ENCODE data around the gene ATRIP.
A peak's percentile ranks its signal among the peaks of the same experiment; 100 is the strongest.
"Not testable (repeated sequence)": the region's sequence is repeated elsewhere in the genome, so short reads cannot be mapped to it uniquely, and the experiment has no call there.

ATRIP gene

DNA sequence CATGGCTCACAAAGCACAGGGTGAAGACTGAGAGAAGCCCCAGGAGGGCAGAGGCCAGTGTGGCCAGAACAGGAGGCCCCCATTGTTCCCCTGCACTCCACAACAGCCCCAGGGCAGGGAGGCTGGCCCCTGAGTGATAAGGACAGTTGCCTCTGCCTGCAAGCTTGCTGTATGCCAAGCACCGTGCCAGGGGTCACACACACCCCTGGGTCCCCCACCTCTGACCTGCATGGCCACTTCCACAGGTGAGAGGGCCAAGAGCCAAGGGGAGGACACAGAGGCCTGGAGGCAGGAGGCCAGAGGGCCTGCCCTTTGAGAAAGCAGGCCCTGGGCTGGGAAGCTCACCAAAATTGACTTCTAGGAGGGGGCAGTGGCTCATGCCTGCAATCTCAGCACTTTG is 23.7 kb downstream of the ATRIP start:
- no peak for DNase-seq

DNA sequence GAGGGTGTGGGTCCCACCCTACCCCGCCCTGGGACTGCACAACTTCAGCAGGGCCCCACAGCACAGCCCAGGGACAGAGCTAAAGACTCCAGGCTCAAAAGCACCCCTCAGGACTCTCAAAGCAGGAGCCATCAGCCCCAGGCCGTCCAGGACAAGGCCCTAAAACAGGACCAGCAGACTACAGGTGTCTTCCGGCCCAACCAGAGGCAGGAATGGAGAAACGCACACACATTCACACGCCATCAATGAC is 26.1 kb downstream of the ATRIP start:
- DNase-seq, result no peak

DNA sequence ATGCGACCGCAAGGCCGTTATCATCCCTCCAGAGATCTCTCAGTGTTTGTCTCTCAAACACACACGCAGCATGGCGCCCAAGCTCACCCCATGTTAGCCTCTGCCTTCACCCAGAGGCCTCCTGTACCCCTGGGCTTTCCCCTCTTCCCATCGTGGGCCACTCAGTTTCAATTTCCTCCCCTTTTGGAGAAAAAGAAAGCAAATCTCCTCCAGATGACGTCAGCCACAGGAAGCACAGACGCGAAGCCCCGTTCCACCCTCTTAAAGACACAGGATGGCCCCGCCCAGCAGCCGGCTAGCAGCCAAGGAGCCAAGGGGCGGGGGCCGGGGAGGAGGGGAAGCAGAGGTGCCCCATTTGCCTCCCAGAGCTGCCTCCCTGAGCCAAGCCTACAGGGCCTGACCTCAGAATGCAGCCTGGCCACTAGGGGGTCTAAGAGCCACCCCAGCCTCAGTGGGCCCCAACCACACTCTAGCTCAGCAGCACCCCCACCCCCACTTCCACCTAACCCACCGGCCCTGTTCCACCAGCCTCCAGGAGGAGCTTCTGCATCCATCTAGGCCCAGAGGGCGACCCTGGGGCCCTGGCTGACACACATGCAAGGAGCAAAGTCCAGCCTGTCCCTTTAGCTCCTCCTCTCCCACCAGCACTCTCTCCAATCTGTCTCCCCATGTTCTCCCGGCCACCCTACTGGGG is 26.5 kb downstream of the ATRIP start:
- peak; percentile 92 for DNase-seq

DNA sequence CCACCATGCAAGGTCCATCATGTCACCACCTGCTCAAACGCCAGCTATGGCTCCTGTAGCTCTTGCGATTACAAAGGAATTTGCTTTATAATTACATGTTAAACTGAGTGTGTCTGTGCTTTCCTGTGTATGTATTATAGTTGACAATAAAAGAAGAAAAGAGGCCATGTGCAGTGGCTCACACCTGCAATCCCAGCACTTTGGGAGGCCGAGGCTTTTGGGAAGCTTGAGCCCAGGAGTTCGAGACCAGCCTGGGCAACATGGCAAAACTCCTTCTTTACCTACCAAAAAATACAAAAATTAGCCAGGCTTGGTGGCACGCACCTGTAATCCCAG is 27.0 kb downstream of the ATRIP start:
- no peak for DNase-seq

DNA sequence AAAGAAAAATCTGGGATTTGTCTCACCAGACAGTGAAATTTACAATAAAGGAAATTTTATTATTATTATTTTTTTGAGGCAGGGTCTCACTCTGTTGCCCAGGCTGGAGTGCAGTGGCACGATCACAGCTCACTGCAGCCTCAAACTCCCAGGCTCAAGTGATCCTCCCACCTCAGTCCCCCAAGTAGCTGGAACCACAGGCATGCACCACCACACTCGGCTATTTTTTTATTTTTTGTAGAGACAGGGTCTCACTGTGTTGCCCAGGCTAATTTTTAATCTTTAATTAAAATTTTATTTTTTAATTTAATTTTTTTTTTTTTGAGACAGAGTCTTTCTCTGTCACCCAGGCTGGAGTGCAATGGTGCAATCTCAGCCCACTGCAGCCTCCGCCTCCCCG is 27.5 kb downstream of the ATRIP start:
- DNase-seq, result not testable (repeated sequence)

DNA sequence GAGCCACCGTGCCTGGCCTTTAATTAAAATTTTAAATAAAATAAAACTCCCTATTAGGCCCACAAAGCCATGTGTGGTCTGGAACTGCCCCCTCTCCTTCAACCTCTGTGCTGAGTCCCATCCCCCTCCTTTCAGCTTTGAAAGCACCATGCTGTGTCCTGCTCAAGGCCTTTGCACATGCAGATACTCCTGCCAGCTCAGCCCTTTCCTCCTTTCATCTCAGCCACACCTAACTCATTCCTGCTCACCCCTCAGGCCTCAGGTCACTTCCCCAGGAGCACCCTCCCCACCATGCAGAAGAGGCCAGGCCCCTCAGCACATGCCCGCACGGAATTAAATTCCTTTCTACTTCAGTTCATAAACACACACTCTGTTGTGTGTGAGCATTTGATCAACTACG is 28.1 kb downstream of the ATRIP start:
- no peak for DNase-seq

DNA sequence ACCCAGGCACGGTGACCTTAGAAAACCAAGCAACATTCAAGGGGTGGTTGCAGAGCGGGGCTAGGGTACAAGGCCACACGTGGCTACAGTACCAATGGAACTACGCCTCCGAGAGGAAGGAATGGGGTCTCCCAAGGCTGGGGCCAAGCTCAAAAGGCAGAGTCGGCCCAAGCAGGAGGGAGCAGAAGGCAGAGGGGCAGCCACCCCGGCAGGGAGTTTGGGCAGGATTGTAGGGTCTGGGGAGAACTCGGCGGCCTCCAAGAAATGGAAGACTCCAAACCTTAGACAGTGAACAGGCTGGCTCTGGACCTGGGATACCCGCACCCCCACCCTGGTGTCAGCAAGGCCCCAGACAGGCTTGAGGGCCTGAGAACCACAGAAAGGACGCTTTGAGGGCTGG is 28.7 kb downstream of the ATRIP start:
- DNase-seq, result no peak

DNA sequence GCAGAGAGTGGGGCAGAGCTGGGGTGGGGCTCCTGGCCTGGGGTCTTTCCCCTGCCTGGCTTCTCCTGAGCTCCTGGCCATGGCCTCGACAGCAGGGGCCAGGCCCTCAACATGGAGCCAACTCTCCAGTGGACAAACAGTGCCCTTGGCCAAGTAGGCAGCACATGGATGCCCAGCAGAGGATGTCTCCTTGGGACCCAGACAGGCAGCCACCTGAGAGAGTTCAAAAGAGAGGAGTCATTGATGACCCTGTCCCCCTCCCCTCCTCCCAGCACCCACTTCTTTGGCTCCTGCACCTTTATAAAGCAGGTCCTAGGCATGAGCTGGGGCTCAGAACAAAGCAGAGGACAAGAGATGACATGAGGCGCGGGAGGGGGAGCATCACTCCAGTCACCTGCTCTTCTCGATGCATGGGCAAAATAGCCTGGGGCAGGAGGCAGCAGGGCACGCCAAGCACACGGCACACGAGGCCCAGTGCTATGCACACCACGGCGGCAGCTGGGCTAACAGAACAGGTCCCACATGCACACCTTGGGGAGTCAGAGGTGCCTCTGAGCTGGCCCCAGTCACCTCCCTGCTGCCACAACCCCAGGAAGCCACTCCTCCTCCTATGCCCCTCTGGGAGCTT is 30.0 kb downstream of the ATRIP start:
- DNase-seq, result no peak

DNA sequence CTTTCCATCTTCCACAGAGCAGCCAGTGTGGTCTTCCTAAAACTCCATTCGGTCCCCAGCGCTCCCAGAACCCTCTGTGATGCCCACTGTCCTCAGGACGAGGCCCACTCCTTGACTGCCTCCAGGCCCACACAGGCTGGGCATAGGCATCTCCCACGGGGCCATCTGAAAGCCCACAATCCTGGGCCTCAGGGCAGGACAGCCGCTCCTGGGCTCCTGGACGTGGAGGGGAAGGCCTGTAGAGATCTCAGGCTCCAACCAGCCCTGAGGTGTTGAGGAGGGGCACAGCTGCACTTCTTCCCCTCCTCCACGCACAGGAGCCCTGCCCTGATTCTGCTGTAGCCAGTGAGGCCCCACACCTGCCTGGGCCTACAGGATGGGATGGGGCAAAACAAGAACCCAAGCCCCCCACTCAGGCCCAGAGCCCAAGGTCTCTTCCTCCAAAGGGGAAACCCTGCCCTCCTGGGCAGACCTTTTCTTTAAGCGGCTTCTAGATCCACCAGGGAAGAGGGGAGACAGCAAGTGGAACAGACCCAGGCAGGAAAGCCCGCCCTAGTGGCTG is 31.5 kb downstream of the ATRIP start:
- DNase-seq, result no peak

DNA sequence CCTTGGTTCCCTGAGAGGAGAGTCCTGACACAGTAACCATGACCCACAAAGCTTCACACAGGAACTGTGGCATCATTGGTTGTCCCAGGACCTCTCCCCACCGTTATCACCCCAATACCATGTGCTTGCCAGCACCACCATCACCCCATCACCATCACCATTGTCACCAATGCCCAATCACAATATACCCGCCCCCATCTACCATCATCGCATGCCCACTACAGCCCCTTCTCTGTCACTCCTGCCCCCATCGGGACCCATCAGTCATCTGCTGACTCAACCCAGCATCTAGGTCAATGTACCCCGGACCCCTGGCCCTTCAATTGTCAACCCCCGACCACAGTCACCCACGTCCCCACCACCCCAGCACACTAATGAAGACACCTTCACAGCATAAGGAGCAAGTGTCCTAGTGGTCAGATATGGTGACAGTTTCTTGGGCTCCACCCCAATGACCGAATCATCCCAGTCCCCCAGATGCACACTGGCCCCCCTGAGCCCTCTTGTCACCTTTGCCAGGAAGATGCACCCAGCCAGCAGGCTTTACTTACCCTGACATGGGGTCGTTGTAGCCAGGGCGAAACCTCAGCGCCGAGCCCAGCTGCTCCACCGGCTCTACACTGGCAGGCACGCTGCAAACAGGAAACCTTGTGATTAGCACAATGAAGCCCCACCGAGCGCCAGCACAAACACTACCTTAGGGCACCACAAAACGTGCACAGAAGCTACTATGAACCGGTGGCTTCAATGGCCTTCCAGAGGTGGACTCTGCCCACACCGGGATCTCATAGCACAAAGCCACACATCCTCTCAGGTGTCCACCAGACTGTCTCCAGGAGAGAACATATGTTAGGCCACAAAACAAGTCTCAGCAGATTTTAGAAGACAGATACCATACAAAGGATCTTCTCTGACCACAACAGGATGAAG is 32.4 kb downstream of the ATRIP start:
- no peak for DNase-seq

DNA sequence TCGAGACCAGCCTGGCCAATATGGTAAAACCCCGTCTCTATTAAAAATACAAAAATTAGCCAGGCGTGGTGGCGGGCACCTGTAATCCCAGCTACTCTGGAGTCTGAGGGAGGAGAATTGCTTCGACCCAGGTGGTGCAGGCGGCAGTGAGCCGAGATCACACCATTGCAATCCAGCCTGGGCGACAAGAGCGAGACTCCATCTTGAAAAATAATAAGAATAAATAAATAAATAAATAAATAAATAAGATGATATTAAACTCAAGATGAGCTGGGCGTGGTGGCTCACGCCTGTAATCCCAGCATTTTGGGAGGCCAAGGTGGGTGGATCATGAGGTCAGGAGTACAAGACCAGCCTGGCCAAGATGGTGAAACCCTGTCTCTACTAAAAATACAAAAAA is 34.4 kb downstream of the ATRIP start:
- not testable (repeated sequence) for DNase-seq

DNA sequence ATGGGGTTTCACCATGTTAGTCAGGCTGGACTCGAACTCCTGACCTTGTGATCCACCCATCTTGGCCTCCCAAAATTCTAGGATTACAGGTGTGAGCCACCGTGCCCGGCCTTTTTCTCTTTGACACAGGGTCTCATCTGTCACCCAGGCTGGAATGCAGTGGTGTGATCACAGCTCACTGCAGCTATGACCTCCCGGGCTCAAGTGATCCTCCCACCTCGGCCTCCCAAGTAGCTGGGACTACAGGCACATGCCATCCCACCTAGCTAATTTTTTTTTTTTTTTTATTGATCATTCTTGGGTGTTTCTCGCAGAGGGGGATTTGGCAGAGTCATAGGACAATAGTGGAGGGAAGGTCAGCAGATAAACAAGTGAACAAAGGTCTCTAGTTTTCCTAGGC is 36.3 kb downstream of the ATRIP start:
- DNase-seq, result not testable (repeated sequence)

DNA sequence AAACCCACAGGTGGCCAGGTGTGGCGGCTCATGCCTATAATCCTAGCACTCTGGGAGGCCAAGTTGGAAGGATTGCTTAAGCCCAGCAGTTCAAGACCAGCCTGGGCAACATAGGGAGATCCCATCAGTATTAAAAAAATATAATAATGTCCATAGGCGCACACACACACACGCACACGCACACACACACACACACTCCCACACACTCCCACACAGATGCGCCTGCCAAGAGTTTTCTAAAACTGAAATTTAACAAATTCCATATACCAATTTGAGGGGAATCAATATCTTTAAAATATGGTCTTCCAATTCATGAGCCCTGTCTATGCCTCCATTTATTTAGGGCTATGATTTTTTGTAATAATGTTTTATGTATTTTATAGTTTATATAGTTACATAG is 40.4 kb downstream of the ATRIP start:
- no peak for DNase-seq

DNA sequence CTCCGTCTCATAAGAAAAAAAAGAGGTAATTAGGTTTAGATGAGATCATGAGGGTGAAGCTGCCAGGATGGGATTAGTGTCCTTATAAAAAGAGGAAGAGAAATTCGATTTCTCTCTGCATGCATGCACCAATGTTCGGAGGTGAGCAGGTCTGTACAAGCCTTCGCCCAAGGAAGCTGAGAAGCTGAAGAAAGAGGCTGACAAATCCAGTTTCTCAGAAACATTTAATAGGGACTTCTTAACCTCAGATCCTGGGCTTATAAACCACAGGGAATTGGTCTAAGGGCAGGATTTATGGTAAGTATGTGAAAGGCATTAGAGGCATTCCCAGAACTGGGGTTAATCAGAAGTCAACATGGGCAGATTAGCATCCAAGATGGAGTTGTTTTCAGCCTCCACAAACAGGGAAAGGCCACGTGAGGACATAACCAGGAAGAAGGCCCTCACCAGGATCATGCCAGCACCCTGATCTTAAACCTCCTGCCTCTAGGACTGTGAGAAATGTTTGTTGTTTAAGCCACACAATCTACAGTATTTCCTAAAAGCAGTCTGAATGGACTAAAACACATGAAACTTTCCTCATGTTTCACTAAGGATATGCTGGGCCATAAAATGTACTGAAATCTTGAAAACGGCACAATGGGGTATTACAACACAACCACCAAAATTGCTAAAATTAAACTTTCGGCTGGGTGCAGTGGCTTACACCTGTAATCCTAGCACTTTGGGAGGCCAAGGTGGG is 46.1 kb downstream of the ATRIP start:
- peak; percentile 57 for DNase-seq

DNA sequence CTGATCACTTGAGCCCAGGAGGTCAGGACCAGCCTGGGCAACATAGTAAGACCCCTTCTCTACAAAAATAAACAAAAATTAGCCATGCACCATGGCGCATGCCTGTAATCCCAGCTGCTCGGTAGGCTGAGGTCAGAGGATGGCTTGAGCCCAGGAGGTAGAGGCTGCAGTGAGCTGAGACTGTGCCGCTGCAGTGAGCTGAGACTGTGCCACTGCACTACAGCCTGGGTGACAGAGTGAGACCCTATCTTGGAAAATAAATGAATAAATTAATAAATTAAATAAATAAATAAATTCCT is 46.6 kb downstream of the ATRIP start:
- no peak for DNase-seq

DNA sequence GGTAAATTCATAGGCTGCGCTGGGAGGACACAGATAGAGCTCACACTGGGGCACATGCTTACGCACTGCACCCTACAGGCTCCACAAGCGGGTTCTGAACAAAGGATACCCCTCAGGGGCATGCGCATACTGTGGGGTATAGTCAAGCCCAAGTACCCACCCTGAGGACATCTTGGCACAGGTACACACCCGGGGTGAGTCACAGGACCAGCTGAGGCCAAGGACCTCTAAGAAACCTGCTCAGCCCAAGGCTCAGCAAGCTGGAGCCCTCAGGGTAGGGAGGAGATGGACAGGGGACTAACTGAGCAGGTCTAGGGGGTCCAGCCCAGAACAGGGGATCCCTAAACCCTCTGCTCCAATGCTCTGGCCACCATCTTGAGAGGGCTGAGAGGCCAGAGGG is 54.1 kb downstream of the ATRIP start:
- no peak for DNase-seq

DNA sequence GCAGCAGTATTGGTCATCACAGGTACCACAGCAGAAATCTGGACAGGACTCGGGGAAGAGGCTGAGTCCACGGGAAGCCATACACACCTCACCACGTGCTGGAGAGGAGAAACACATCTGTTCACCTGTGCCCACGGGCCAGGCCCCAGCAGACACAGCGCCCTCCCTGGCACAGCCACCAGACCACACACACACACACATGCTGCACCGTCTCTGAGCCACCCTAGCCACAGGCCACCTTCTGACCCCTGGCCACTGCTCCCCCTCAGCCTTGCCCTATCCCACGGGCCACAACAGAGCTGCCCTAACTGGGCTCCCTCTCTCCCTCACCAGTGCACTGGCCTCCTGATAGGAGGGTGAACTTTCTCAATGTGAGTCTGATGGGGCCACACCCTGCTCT is 54.7 kb downstream of the ATRIP start:
- DNase-seq, result no peak

DNA sequence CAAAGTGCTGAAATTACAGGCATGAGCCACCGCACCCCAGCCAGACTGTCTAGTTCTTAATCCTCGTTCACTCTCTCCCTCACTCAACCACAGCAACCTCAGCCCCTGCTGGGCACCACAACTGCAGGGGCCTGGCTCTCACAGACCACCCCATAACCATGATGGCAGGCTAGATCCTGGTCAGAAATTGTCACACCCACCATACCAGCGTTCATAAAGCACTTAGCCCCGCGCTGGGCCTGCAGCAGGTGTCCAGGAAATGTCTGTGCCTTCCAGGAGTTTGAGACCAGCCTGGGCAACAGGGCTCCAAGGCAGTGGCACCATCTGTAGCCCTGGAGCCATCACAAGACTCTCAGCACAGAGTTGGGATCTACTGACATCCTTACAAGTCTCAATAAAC is 55.6 kb downstream of the ATRIP start:
- no peak for DNase-seq

DNA sequence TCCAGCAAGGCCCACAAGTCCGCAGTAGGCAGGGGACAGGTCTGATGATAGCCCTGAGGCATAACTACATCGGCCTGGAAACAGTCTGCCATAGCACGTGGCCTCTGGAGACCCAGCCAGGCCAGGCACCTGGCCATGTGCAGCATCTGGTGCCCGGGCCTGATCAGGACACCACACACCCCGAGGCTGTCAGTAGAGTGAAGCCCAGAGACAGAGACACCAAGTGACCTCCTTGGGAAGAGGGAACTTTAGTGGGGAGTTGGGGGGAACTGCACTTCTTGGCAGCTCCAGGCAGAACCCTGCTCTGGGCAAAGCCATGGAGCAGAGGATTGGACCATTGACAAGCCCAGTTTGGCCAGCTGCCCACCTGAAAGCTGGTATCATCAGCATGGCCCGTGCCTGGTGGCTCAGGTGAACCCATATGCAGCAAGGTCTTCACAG is 56.2 kb downstream of the ATRIP start:
- no peak for DNase-seq

DNA sequence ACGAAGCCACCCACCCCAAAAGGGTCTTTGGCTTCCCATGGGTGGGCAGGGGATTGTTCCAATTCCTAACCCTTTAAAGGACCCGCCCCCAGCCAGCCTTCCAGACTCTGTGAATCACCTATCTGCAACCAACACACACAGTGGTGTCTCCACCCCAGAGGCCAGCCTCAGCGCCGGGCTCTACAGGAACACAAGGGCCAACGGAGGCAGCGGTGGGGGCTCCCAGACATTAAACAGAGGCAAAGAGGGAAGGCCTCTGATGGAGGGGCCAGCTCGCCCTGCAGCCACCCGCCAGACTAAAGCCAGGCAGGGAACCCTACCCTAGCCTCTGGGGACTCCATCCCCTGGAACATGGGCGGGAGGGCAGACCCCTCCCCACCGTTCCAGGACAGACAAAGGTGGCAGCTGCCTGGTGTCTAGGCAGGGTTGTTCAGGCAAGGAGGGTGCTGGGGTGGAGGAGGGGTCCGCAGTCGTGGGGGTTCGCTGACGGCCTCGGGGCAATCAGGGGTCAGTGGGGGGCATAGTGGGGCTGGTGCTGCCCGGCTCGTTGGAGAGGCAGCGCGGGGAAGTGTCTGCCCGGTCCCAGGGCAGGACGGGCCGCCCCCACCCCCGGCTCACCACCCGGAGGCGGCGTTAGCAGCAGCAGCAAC is 57.0 kb downstream of the ATRIP start:
- DNase-seq, result peak; percentile 49

DNA sequence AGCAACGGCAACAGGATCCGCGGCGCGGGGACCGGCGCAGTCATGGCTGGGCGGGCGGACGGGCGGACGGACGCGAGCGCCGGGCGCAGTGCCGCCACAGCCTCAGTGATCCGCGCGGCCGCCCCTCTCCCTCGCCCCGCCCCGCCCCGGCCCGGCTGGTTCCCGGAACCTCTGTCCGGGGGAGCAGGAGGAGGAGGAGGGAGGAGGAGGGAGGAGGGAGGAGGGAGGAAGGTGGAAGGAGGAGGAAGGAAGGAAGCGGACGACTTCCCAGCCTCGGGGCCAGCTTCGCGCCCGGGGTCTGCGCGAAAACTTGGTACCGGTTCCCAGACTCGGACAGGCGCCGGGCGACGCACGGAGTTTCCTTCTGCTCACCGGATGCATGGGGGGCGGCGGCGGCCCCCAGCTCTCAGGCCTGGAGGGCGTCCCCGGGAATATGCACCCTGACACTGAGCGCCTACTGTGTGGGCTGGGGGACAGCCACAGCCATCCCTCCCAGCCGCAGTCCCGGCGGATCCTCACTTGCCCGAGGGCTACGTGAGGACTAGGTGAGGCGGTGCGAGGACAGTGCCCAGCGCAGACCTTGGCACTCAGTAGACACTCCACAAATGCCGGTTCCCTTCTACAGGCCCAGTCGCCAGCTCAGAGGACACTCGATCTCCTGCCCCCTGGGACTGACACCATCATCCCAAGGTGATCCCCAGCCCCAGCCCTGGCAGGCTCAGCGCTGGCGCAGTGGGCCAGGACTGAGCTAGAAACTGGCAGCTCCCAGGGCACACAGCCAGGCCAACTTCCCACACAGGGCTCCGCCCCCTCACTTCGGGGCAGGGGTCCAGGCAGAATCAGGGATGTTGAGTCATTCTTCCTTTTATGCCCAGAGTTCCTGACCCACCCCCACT is 57.8 kb downstream of the ATRIP start, which contains the start of gene SHISA5:
Gene SHISA5, minus strand, starts transcription at position 124 of the 896 bp plus-strand sequence. Its CDS starts 80 bp downstream, at position 44.
- DNase-seq, result peak; percentile 75

DNA sequence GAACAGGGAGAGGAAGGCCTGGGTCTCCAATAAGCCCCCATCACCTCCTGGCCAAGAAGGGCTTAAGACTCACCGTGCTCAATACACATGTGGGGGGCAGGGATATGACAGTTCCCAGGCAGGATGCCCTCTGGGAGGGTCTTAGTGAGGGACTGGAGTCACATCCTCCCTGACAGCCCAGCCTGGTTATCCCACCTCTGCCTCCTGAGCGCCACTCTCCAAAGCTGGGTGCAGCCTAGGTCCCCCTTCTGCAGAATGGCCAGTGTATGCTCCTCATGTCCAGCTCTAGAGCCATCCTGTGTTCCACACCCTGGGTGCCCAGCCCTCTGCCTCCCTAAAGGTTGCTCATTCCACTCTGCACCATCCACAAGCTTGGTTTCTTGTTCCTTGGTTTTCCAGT is 58.6 kb downstream of the ATRIP start:
- no peak for DNase-seq

Measured in fibroblast of skin of right quadriceps (primary cell).